WERI-Rb-1 (cell line): ENCODE measurements around the gene TRPM3.

Experiments
- DNase-seq: peaks from one replicate; pipeline ENCODE4 v3.0.0-alpha.2; 2020
- H3K27ac ChIP-seq: fragments of 250-450 bp; sonication (Bioruptor Pico); 2 replicates; pipeline ENCODE4 v1.5.1; 2020; ENCODE audit warnings: mild to moderate bottlenecking, moderate library complexity
- H3K27me3 ChIP-seq: fragments of 250-450 bp; sonication (Bioruptor Pico); 2 replicates; pipeline ENCODE4 v1.5.1; 2021; ENCODE audit warnings: mild to moderate bottlenecking, low read depth, moderate library complexity; ENCODE audit not compliant: insufficient read depth, severe bottlenecking
- H3K36me3 ChIP-seq: fragments of 250-450 bp; sonication (Bioruptor Pico); 2 replicates; pipeline ENCODE4 v1.5.1; 2020; ENCODE audit warnings: mild to moderate bottlenecking, moderate library complexity
- H3K4me3 ChIP-seq: 2 replicates; pipeline ENCODE4 v1.5.1; 2011; ENCODE audit warnings: low read depth, mild to moderate bottlenecking, control low read depth, low read length
- H3K9me3 ChIP-seq: fragments of 250-450 bp; sonication (Bioruptor Pico); 2 replicates; pipeline ENCODE4 v1.5.1; 2021; ENCODE audit warnings: mild to moderate bottlenecking, moderate library complexity; ENCODE audit not compliant: severe bottlenecking
- CTCF ChIP-seq: IDR thresholded peaks from 2 replicates; pipeline ENCODE4 v1.5.1; 2011; ENCODE audit warnings: low read depth, mild to moderate bottlenecking, control low read depth, inconsistent platforms, low read length

TRPM3 gene

GRCh38 chr9:70594386-70594944, 527.0 kb downstream of the TRPM3 start:
- H3K9me3 ChIP-seq = no peaks in the 10 kb centered on the region
- H3K4me3 ChIP-seq = no peak overlapping the region
- H3K27ac ChIP-seq = no peak overlapping the region
- DNase-seq = no peak
- TF ChIP-seq CTCF = no peak
- no peaks in the 10 kb centered on the region for H3K36me3 ChIP-seq
- H3K27me3 ChIP-seq = no peaks in the 10 kb centered on the region

- H3K36me3 ChIP-seq = no peaks in the 10 kb centered on the region
- no peak overlapping the region for H3K4me3 ChIP-seq
- no peaks in the 10 kb centered on the region for H3K9me3 ChIP-seq
- H3K27ac ChIP-seq = no peak overlapping the region
- no peak for DNase-seq
- no peaks in the 10 kb centered on the region for H3K27me3 ChIP-seq
- no peak for TF ChIP-seq CTCF
Measured at GRCh38 chr9:70593241-70593640, 528.2 kb downstream of the TRPM3 start.

- Histone ChIP-seq H3K9me3 (no peaks in the 10 kb centered on the region), H3K27me3 (no peaks in the 10 kb centered on the region), H3K36me3 (no peaks in the 10 kb centered on the region), H3K27ac (no peak overlapping the region), H3K4me3 (no peak overlapping the region)
- no peak for DNase-seq
- TF ChIP-seq CTCF = no peak
Measured at GRCh38 chr9:70590315-70590677, 531.1 kb downstream of the TRPM3 start.

GRCh38 chr9:70589571-70590314, 531.7 kb downstream of the TRPM3 start:
- Histone ChIP-seq H3K27me3 (no peaks in the 10 kb centered on the region), H3K36me3 (no peaks in the 10 kb centered on the region), H3K4me3 (no peak overlapping the region), H3K9me3 (no peaks in the 10 kb centered on the region), H3K27ac (no peak overlapping the region)
- DNase-seq = no peak
- TF ChIP-seq CTCF = no peak

- Histone ChIP-seq H3K9me3 (no peaks in the 10 kb centered on the region), H3K27me3 (no peaks in the 10 kb centered on the region), H3K4me3 (no peak overlapping the region)
Measured at GRCh38 chr9:70588999-70589398, 532.4 kb downstream of the TRPM3 start.

More at GRCh38 chr9:70588999-70589398, 532.4 kb downstream of the TRPM3 start:
- DNase-seq = no peak
- Histone ChIP-seq H3K27ac (no peak overlapping the region), H3K36me3 (no peaks in the 10 kb centered on the region)
- TF ChIP-seq CTCF = no peak
